ENCODE measurements around the gene SGMS1. TPM values are rescaled to one million over a fixed set of nuclear protein-coding genes. Genes with fewer than 3 reads are reported as not detected.
A peak's percentile ranks its signal among the peaks of the same experiment; 100 is the strongest.

Gene SGMS1
- total RNA-seq, 1 donor from 2014 or later, result 25.6 TPM

- no peaks in the 10 kb centered on the region for H3K9me3 ChIP-seq (ENCODE audit: insufficient read depth, low read depth, low read length)
- H3K9ac ChIP-seq (ENCODE audit: low read length), result no peak overlapping the region
- no peak overlapping the region for H3K4me3 ChIP-seq (ENCODE audit: insufficient read depth, low read depth, low read length)
- H2AFZ ChIP-seq (ENCODE audit: low read depth, low read length), result no peak overlapping the region
- H3K27me3 ChIP-seq (ENCODE audit: insufficient read depth, low read length), result no peaks in the 10 kb centered on the region
- FAIRE-seq (no peak), DNase-seq (ENCODE audit: low read depth) (no peak)
- H3K27ac ChIP-seq (ENCODE audit: low read depth, low read length), result no peak overlapping the region
- peaks cover 13% of the 10 kb centered on the region for H3K4me1 ChIP-seq (ENCODE audit: insufficient read depth, low read length)
- Mint-ChIP-seq H3K4me1 (ENCODE audit: low read depth, unreplicated experiment) (peaks cover 19% of the 10 kb centered on the region), H3K4me3 (ENCODE audit: unreplicated experiment) (no peak overlapping the region), H3K27ac (ENCODE audit: unreplicated experiment) (no peak overlapping the region), H3K36me3 (ENCODE audit: low read depth, unreplicated experiment) (no peaks in the 10 kb centered on the region), H3K27me3 (ENCODE audit: low read depth, unreplicated experiment) (no peaks in the 10 kb centered on the region), H3K9me3 (ENCODE audit: unreplicated experiment) (no peaks in the 10 kb centered on the region)
- TF ChIP-seq EZH2 (IDR thresholded peaks at IDR 0.05; ENCODE audit: insufficient read depth, low read length), result no peak
- TF ChIP-seq CTCF (IDR thresholded peaks at IDR 0.05; ENCODE audit: insufficient read depth, low read depth, low read length), result no peak
- no peaks in the 10 kb centered on the region for H3K36me3 ChIP-seq (ENCODE audit: insufficient read depth, low read length)
- peaks cover 13% of the 10 kb centered on the region for H4K20me1 ChIP-seq (ENCODE audit: insufficient read depth, low read length)
- H3K4me2 ChIP-seq (ENCODE audit: low read length), result no peak overlapping the region
- H3K79me2 ChIP-seq (ENCODE audit: insufficient read depth, low read length), result peaks cover 28% of the 10 kb centered on the region
Observed at GRCh38 chr10:50419756-50420155, 204.0 kb downstream of the SGMS1 start.

- Histone ChIP-seq H3K36me3 (ENCODE audit: insufficient read depth, low read length) (no peaks in the 10 kb centered on the region), H3K9me3 (ENCODE audit: insufficient read depth, low read depth, low read length) (no peaks in the 10 kb centered on the region), H3K27me3 (ENCODE audit: insufficient read depth, low read length) (no peaks in the 10 kb centered on the region), H4K20me1 (ENCODE audit: insufficient read depth, low read length) (peaks cover 18% of the 10 kb centered on the region), H3K4me3 (ENCODE audit: insufficient read depth, low read depth, low read length) (no peak overlapping the region), H3K4me1 (ENCODE audit: insufficient read depth, low read length) (peaks cover 13% of the 10 kb centered on the region), H2AFZ (ENCODE audit: low read depth, low read length) (no peak overlapping the region), H3K27ac (ENCODE audit: low read depth, low read length) (no peak overlapping the region), H3K4me2 (ENCODE audit: low read length) (no peak overlapping the region), H3K9ac (ENCODE audit: low read length) (no peak overlapping the region), H3K79me2 (ENCODE audit: insufficient read depth, low read length) (peaks cover 34% of the 10 kb centered on the region)
- TF ChIP-seq CTCF (IDR thresholded peaks at IDR 0.05; ENCODE audit: insufficient read depth, low read depth, low read length), result no peak
- no peak for TF ChIP-seq EZH2 (IDR thresholded peaks at IDR 0.05; ENCODE audit: insufficient read depth, low read length)
- Mint-ChIP-seq H3K36me3 (ENCODE audit: low read depth, unreplicated experiment) (no peaks in the 10 kb centered on the region), H3K9me3 (ENCODE audit: unreplicated experiment) (no peaks in the 10 kb centered on the region), H3K27ac (ENCODE audit: unreplicated experiment) (no peak overlapping the region), H3K4me1 (ENCODE audit: low read depth, unreplicated experiment) (peaks cover 19% of the 10 kb centered on the region), H3K4me3 (ENCODE audit: unreplicated experiment) (peak overlapping the region; percentile 87), H3K27me3 (ENCODE audit: low read depth, unreplicated experiment) (no peaks in the 10 kb centered on the region)
- DNase-seq (ENCODE audit: low read depth), result no peak
- no peak for FAIRE-seq
Observed at GRCh38 chr10:50419091-50419490, 204.7 kb downstream of the SGMS1 start.

GRCh38 chr10:50417886-50418830 lies 205.6 kb downstream of the SGMS1 start:
- Mint-ChIP-seq H3K36me3 (ENCODE audit: low read depth, unreplicated experiment) (no peaks in the 10 kb centered on the region), H3K27ac (ENCODE audit: unreplicated experiment) (peak overlapping the region; percentile 83), H3K4me1 (ENCODE audit: low read depth, unreplicated experiment) (peaks cover 19% of the 10 kb centered on the region), H3K9me3 (ENCODE audit: unreplicated experiment) (no peaks in the 10 kb centered on the region), H3K4me3 (ENCODE audit: unreplicated experiment) (peak overlapping the region; percentile 87), H3K27me3 (ENCODE audit: low read depth, unreplicated experiment) (no peaks in the 10 kb centered on the region)
- DNase-seq (ENCODE audit: low read depth), result peak; percentile 86
- Histone ChIP-seq H3K4me1 (ENCODE audit: insufficient read depth, low read length) (peaks cover 13% of the 10 kb centered on the region), H3K36me3 (ENCODE audit: insufficient read depth, low read length) (no peaks in the 10 kb centered on the region), H3K9ac (ENCODE audit: low read length) (peak overlapping the region; percentile 84), H3K4me3 (ENCODE audit: insufficient read depth, low read depth, low read length) (peak overlapping the region; percentile 91), H3K4me2 (ENCODE audit: low read length) (peak overlapping the region; percentile 94), H3K27ac (ENCODE audit: low read depth, low read length) (peak overlapping the region; percentile 71), H2AFZ (ENCODE audit: low read depth, low read length) (peak overlapping the region; percentile 82), H3K79me2 (ENCODE audit: insufficient read depth, low read length) (peaks cover 44% of the 10 kb centered on the region), H3K9me3 (ENCODE audit: insufficient read depth, low read depth, low read length) (no peaks in the 10 kb centered on the region), H4K20me1 (ENCODE audit: insufficient read depth, low read length) (peaks cover 24% of the 10 kb centered on the region), H3K27me3 (ENCODE audit: insufficient read depth, low read length) (no peaks in the 10 kb centered on the region)
- FAIRE-seq, result no peak
- TF ChIP-seq CTCF (IDR thresholded peaks at IDR 0.05; ENCODE audit: insufficient read depth, low read depth, low read length) (no peak), EZH2 (IDR thresholded peaks at IDR 0.05; ENCODE audit: insufficient read depth, low read length) (no peak)
